GM12878 (cell line): ENCODE data around the gene HENMT1. TPM values are rescaled to one million over a fixed set of nuclear protein-coding genes. Genes with fewer than 3 reads are reported as not detected.

Source experiments
- ATAC-seq: fragments of 200-7000 bp; cut with Tn5 transposase; 3 replicates; pipeline ENCODE4 v1.9.1; 2020; ENCODE audit warnings: mild to moderate bottlenecking, moderate library complexity
- BruUV-seq: library from RNA; stranded (reverse); fragments of 400-500 nt; replicated peaks from 2 replicates; lab custom pipeline; 2021; lab: Mats Ljungman, UMichigan
- CTCF ChIA-PET: fragments of 300-600 bp; sonication (Branson Sonifier 250); formaldehyde crosslinking; extraction: SDS; loops from one replicate; lab custom pipeline; 2021; ENCODE audit warnings: inconsistent platforms; lab: Yijun Ruan, JAX
- POLR2A ChIA-PET: fragments of 350-600 bp; formaldehyde crosslinking; extraction: SDS; loops from one replicate; lab custom pipeline; 2021; ENCODE audit warnings: inconsistent platforms; lab: Charles Lee
- RAD21 ChIA-PET: fragments of 300-600 bp; sonication (Branson Sonifier 250); formaldehyde crosslinking; loops from one replicate; lab custom pipeline; 2023; ENCODE audit warnings: antibody characterized with exemption; ENCODE audit not compliant: unreplicated experiment; lab: Charles Lee
- SMC1A ChIA-PET: fragments of 300-600 bp; sonication (Branson Sonifier 250); formaldehyde crosslinking; loops from one replicate; lab custom pipeline; 2023; ENCODE audit not compliant: unreplicated experiment, uncharacterized antibody; lab: Charles Lee
- DNase-seq: peaks from one replicate; pipeline ENCODE4 v3.0.0-alpha.2; 2011; ENCODE audit warnings: low read depth, low spot score
- FAIRE-seq: peaks from 3 replicates; lab custom pipeline; 2011; peaks lifted over from hg19 to GRCh38; lab: Jason Lieb, UNC
- H2AFZ ChIP-seq: 2 replicates; pipeline ENCODE4 v1.6.0; 2011; ENCODE audit warnings: low read depth, low read length, control low read depth; ENCODE audit not compliant: control insufficient read depth
- H3K27ac ChIP-seq: 2 replicates; pipeline ENCODE4 v1.5.1; 2011; ENCODE audit warnings: control low read depth; ENCODE audit not compliant: control insufficient read depth, insufficient read depth
- H3K27me3 ChIP-seq, 2 experiments: replicated peaks in 1 of 2; 2 replicates each; pipeline versions ENCODE4 v1.6.0 to v1.6.1; 2011; ENCODE audit warnings: low read length in 1 of 2; ENCODE audit not compliant: control insufficient read depth in 2 of 2, insufficient read depth in 2 of 2
- H3K36me3 ChIP-seq, 2 experiments: 2 replicates each; pipeline ENCODE4 v1.5.1; 2011; ENCODE audit warnings: low read length in 1 of 2; ENCODE audit not compliant: control insufficient read depth in 2 of 2, insufficient read depth in 2 of 2
- H3K4me1 ChIP-seq: 2 replicates; pipeline ENCODE4 v1.6.1; 2011; ENCODE audit warnings: mild to moderate bottlenecking, low read length, moderate library complexity, mixed read lengths; ENCODE audit not compliant: control insufficient read depth, insufficient read depth
- H3K4me2 ChIP-seq: 2 replicates; pipeline ENCODE4 v1.6.0; 2011; ENCODE audit warnings: control low read depth; ENCODE audit not compliant: control insufficient read depth, insufficient read depth
- H3K4me3 ChIP-seq: fragments of 200-600 bp; sonication (generic); 2 replicates; pipeline ENCODE4 v1.5.1; 2016
- H3K79me2 ChIP-seq: 2 replicates; pipeline ENCODE4 v1.6.0; 2011; ENCODE audit warnings: low read length; ENCODE audit not compliant: control insufficient read depth, insufficient read depth
- H3K9ac ChIP-seq: 2 replicates; pipeline ENCODE4 v1.8.0; 2011; ENCODE audit warnings: low read length, control low read depth, mixed read lengths; ENCODE audit not compliant: control insufficient read depth, insufficient read depth
- H3K9me3 ChIP-seq: replicated peaks from 3 replicates; pipeline ENCODE4 v1.5.1; 2011; ENCODE audit warnings: mild to moderate bottlenecking, low read length; ENCODE audit not compliant: control insufficient read depth, insufficient read depth
- H4K20me1 ChIP-seq: 2 replicates; pipeline ENCODE4 v1.6.0; 2011; ENCODE audit not compliant: control insufficient read depth, insufficient read depth
- ASH2L ChIP-seq: fragments of 300-600, 200-600 bp; sonication (generic); IDR thresholded peaks from 2 replicates; pipeline ENCODE4 v1.6.1; 2017; ENCODE audit warnings: low read depth, mild to moderate bottlenecking, borderline replicate concordance
- CBX3 ChIP-seq: fragments of 200-600 bp; sonication (generic); IDR thresholded peaks from 2 replicates; pipeline ENCODE4 v1.6.1; 2016; ENCODE audit warnings: low read depth, borderline replicate concordance
- CTCF ChIP-seq, 3 experiments: IDR thresholded peaks in 2 of 3; conservative IDR thresholded peaks in 1 of 3; 2 replicates each; pipeline ENCODE4 v1.5.1; 2011; ENCODE audit warnings: low read depth in 3 of 3, low read length in 3 of 3, mild to moderate bottlenecking in 3 of 3, control low read depth in 2 of 3, moderate library complexity in 2 of 3, inconsistent platforms in 1 of 3, mixed read lengths in 1 of 3; ENCODE audit not compliant: control insufficient read depth in 2 of 3, insufficient read depth in 1 of 3; ENCODE audit errors: extremely low read depth in 1 of 3
- EP300 ChIP-seq, 2 experiments: fragments of 150-350 bp in 1 of 2; IDR thresholded peaks; 2 replicates each; pipeline ENCODE4 v1.6.1; 2011 to 2012; ENCODE audit warnings: low read depth in 2 of 2, low read length in 2 of 2, borderline replicate concordance in 1 of 2, improper control_type of control experiment in 1 of 2, inconsistent platforms in 1 of 2; ENCODE audit not compliant: control insufficient read depth in 1 of 2
- MLLT1 ChIP-seq: fragments of 450-650 bp; IDR thresholded peaks from 2 replicates; pipeline ENCODE4 v1.6.1; 2016; ENCODE audit warnings: mild to moderate bottlenecking
- MTA3 ChIP-seq: IDR thresholded peaks from 2 replicates; pipeline ENCODE4 v1.6.1; 2012; ENCODE audit warnings: low read length, inconsistent platforms, borderline replicate concordance
- MXI1 ChIP-seq: fragments of 150-350 bp; IDR thresholded peaks from 2 replicates; pipeline ENCODE4 v1.6.1; 2011; ENCODE audit warnings: low read depth, mild to moderate bottlenecking, inconsistent platforms, low read length, improper control_type of control experiment
- MYB ChIP-seq: fragments of 150-350 bp; IDR thresholded peaks from 2 replicates; pipeline ENCODE4 v1.6.1; 2014; ENCODE audit warnings: mild to moderate bottlenecking, low read depth, low read length, borderline replicate concordance
- NR2C2 ChIP-seq: IDR thresholded peaks from 2 replicates; pipeline ENCODE4 v1.6.1; 2011; ENCODE audit warnings: borderline replicate concordance, low read depth; ENCODE audit not compliant: control insufficient read depth, insufficient read length
- PBX3 ChIP-seq: IDR thresholded peaks from 2 replicates; pipeline ENCODE4 v1.6.1; 2011; ENCODE audit warnings: mild to moderate bottlenecking, low read depth, low read length, moderate library complexity; ENCODE audit not compliant: insufficient replicate concordance
- RAD21 ChIP-seq: IDR thresholded peaks from 2 replicates; pipeline ENCODE4 v1.6.1; 2011; ENCODE audit warnings: mild to moderate bottlenecking, low read depth, low read length, moderate library complexity; ENCODE audit not compliant: insufficient read depth
- RUNX3 ChIP-seq: IDR thresholded peaks from 2 replicates; pipeline ENCODE4 v1.6.1; 2012; ENCODE audit warnings: low read length, inconsistent platforms
- SPI1 ChIP-seq: IDR thresholded peaks from 2 replicates; pipeline ENCODE4 v1.6.1; 2011; ENCODE audit warnings: low read depth, mild to moderate bottlenecking, low read length, moderate library complexity, borderline replicate concordance; ENCODE audit not compliant: insufficient read depth
- TCF12 ChIP-seq: IDR thresholded peaks from 2 replicates; pipeline ENCODE4 v1.6.1; 2011; ENCODE audit warnings: low read depth, mild to moderate bottlenecking, low read length
- YY1 ChIP-seq: IDR thresholded peaks from 2 replicates; pipeline ENCODE4 v1.6.1; 2011; ENCODE audit warnings: low read depth, mild to moderate bottlenecking, low read length
- ZBED1 ChIP-seq: IDR thresholded peaks from 2 replicates; pipeline ENCODE4 v1.6.1; 2016; ENCODE audit warnings: borderline replicate concordance
- WGBS: methylation state at CpG from one replicate; pipeline ENCODE4 v1.1.6; 2016; ENCODE audit warnings: low lambda C conversion rate; ENCODE audit not compliant: insufficient replicate concordance, insufficient coverage; ENCODE audit errors: missing lambda C conversion rate; 5-methylcytosine and 5-hydroxymethylcytosine counted together
- in situ Hi-C: fragments of 300-500 bp; cut with MboI; formaldehyde crosslinking; loops from 9 replicates; pipeline ENCODE4 v1.14.3; 2018; ENCODE audit warnings: mixed read lengths
- intact Hi-C: fragments of 100-400 bp; cut with micrococcal nuclease; formaldehyde crosslinking; loops from one replicate; pipeline ENCODE4 v1.14.2; 2022; ENCODE audit not compliant: unreplicated experiment
- polyA plus RNA-seq, 11 experiments: library from polyadenylated mRNA; depleted of rRNA in 4 of 11; unstranded in 6 of 11; stranded (reverse) in 5 of 11; fragments of >200 nt; fragmentation: Nextera tagmentation in 4 of 11; fragmentation: Illumina TruSeq in 1 of 11; extraction: Ambion mirVana in 4 of 11; extraction: Trizol in 1 of 11; gene quantifications; 1 replicate in 1 of 11; 2 replicates in 10 of 11; pipeline versions ENCODE4 v1.2.1 to v1.2.3, GENCODE V29; 2011 to 2016; ENCODE audit warnings: inconsistent platforms in 2 of 11, missing spikeins in 2 of 11, low read depth in 1 of 11
- total RNA-seq, 4 experiments: library from RNA; depleted of rRNA in 3 of 4; stranded (reverse); fragments of >200 nt in 3 of 4; fragmentation: Illumina TruSeq in 1 of 4; extraction: Trizol in 1 of 4; gene quantifications; 2 replicates each; pipeline versions ENCODE4 v1.2.1 to v1.2.3, GENCODE V29; 2013 to 2021

The HENMT1 gene
- total and polyA plus RNA-seq, 10 of the 15 experiments (the other 5 are each of a cell fraction or from before 2014, with no cell fraction given), result 4.4 to 15.6 (median 10.4) TPM

- FAIRE-seq, result peak; percentile 73
- H3K4me1 ChIP-seq, result no peaks in the 10 kb centered on the region
- ChIA-PET RAD21 (interaction anchor here (0.6 to 2.2 kb wide), 15 partner anchors 10 to 206 kb away, joined by 3 to 12 read pairs (median 4); partner anchors contain the start of genes EEIG2 and HENMT1), CTCF (interaction anchor here (1.0 to 3.0 kb wide), 13 partner anchors 9 to 420 kb away, joined by 3 to 14 read pairs (median 5); partner anchors contain the start of gene HENMT1), POLR2A (interaction anchor here (0.6 to 2.2 kb wide), 14 partner anchors 9 to 407 kb away, joined by 3 to 9 read pairs (median 4); partner anchors contain the start of genes EEIG2, GPSM2 and HENMT1), SMC1A (interaction anchor here (0.7 to 2.7 kb wide), 10 partner anchors 9 to 520 kb away, joined by 3 to 13 read pairs (median 4); partner anchors contain the start of genes EEIG2 and HENMT1)
- peaks cover 61% of the 10 kb centered on the region for H3K79me2 ChIP-seq
- intact Hi-C loops, result loop anchor here (2.0 to 5.0 kb wide), 4 partner anchors 54 to 204 kb away; partner anchors contain the start of gene STXBP3
- peak; percentile 31 for DNase-seq
- peak overlapping the region; percentile 71 for H3K4me2 ChIP-seq
- 1% methylated on average over 34 of the region's 36 CpGs for WGBS
- peak overlapping the region; percentile 96 for H3K4me3 ChIP-seq
- H2AFZ ChIP-seq, result peak overlapping the region; percentile 94
- no peaks in the 10 kb centered on the region for H3K27me3 ChIP-seq
- no peaks in the 10 kb centered on the region for H4K20me1 ChIP-seq
- no TSS peak for BruUV-seq
- no peaks in the 10 kb centered on the region for H3K9me3 ChIP-seq
- ATAC-seq, result peak; percentile 76
- H3K9ac ChIP-seq, result peak overlapping the region; percentile 88
- H3K27ac ChIP-seq, result peak overlapping the region; percentile 88
- H3K36me3 ChIP-seq, result peaks cover 4 to 8% of the 10 kb centered on the region in 2 experiments; a peak in 3 of 4 replicates
- in situ Hi-C loops, result no loop called here
- TF ChIP-seq ZBED1 (peak; percentile 48; the same call in 1 of the 2 replicates), ASH2L (no peak), CTCF (IDR thresholded peaks at IDR 0.05 in 2 of 3, conservative IDR thresholded peaks at IDR 0.05 in 1 of 3; ENCODE audit: control insufficient read depth in 2 of 3, extremely low read depth in 1 of 3, insufficient read depth in 1 of 3, low read depth in 3 of 3, low read length in 3 of 3) (peak; percentile 13 to 41 (median 24); a peak in 3 of 6 replicates), SPI1 (peak; percentile 74), CBX3 (no peak), PBX3 (no peak), MTA3 (0 out of 2 replicates have a peak, but pooled peaks have one; percentile 47), EP300 (IDR thresholded peaks at IDR 0.05; ENCODE audit: borderline replicate concordance in 1 of 2, control insufficient read depth in 1 of 2, low read depth in 2 of 2, low read length in 2 of 2) (0 out of 4 replicates have a peak, but pooled peaks of 1 of the 2 experiments have one; percentile 2), MLLT1 (0 out of 2 replicates have a peak, but pooled peaks have one; percentile 16), YY1 (no peak; the same call in 1 of the 2 replicates), RAD21 (peak; percentile 58), RUNX3 (peak; percentile 17), MYB (no peak), NR2C2 (no peak), TCF12 (no peak), MXI1 (0 out of 2 replicates have a peak, but pooled peaks have one; percentile 35)
These were observed 32.1 kb upstream of the HENMT1 start for GRCh38 chr1:108692724-108693655.
